Smooth muscle cell (in vitro differentiated cells): ENCODE data around the gene TMEM203. TPM values are rescaled to one million over a fixed set of nuclear protein-coding genes. Genes with fewer than 3 reads are reported as not detected.

Experiments used
- DNase-seq: peaks from one replicate; lab custom pipeline; 2025; ENCODE audit not compliant: unreplicated experiment; lab: John Stamatoyannopoulos, UW
- H2AFZ ChIP-seq: fragments of 200-600 bp; sonication (generic); 2 replicates; pipeline ENCODE4 v1.6.0; 2016; ENCODE audit warnings: antibody characterized with exemption, low read depth, mild to moderate bottlenecking
- H3F3A ChIP-seq: fragments of 200-600 bp; sonication (generic); 2 replicates; pipeline ENCODE4 v1.6.0; 2017; ENCODE audit warnings: antibody characterized with exemption, low read depth
- H3K27ac ChIP-seq: fragments of 200-600 bp; sonication (generic); 2 replicates; pipeline ENCODE4 v1.5.1; 2016; ENCODE audit warnings: low read depth, mild to moderate bottlenecking
- H3K27me3 ChIP-seq: fragments of 200-600 bp; sonication (generic); 2 replicates; pipeline ENCODE4 v1.6.1; 2016; ENCODE audit warnings: low read depth, mild to moderate bottlenecking
- H3K36me3 ChIP-seq: fragments of 200-600 bp; sonication (generic); 2 replicates; pipeline ENCODE4 v1.5.1; 2016; ENCODE audit warnings: low read depth
- H3K4me1 ChIP-seq: fragments of 200-600 bp; sonication (generic); 2 replicates; pipeline ENCODE4 v1.5.1; 2016; ENCODE audit warnings: low read depth
- H3K4me2 ChIP-seq: fragments of 200-600 bp; sonication (generic); 2 replicates; pipeline ENCODE4 v1.6.0; 2016; ENCODE audit warnings: mild to moderate bottlenecking
- H3K4me3 ChIP-seq: fragments of 200-600 bp; sonication (generic); 2 replicates; pipeline ENCODE4 v1.5.1; 2016; ENCODE audit warnings: mild to moderate bottlenecking
- H3K79me2 ChIP-seq: fragments of 200-600 bp; sonication (generic); 2 replicates; pipeline ENCODE4 v1.6.0; 2016; ENCODE audit warnings: low read depth, mild to moderate bottlenecking
- H3K9ac ChIP-seq: fragments of 200-600 bp; sonication (generic); 2 replicates; pipeline ENCODE4 v1.6.0; 2016; ENCODE audit warnings: low read depth
- H3K9me3 ChIP-seq: fragments of 200-600 bp; sonication (generic); replicated peaks from 2 replicates; pipeline ENCODE4 v1.5.1; 2016; ENCODE audit warnings: low read depth
- H4K20me1 ChIP-seq: fragments of 200-600 bp; sonication (generic); 2 replicates; pipeline ENCODE4 v1.6.0; 2016; ENCODE audit warnings: low read depth
- WGBS: methylation state at CpG from one replicate; pipeline ENCODE4 v1.1.7; 2016; ENCODE audit warnings: low lambda C conversion rate; 5-methylcytosine and 5-hydroxymethylcytosine counted together
- polyA plus RNA-seq: library from polyadenylated mRNA; unstranded; fragments of >200 nt; fragmentation: Nextera tagmentation; extraction: Ambion mirVana; gene quantifications from 2 replicates; pipeline ENCODE4 v1.2.1, GENCODE V29; 2016
- total RNA-seq: library from RNA; depleted of rRNA; stranded (reverse); fragments of >200 nt; gene quantifications from 2 replicates; pipeline ENCODE4 v1.2.3, GENCODE V29; 2014
- TF ChIP-seq, protein P1 (sequence below): fragments of 200-600 bp; sonication (generic); IDR thresholded peaks from 2 replicates; pipeline ENCODE4 v1.5.1; 2017; ENCODE audit warnings: borderline replicate concordance, mild to moderate bottlenecking, antibody characterized with exemption; ENCODE audit not compliant: insufficient read depth, poor library complexity, severe bottlenecking

The TMEM203 gene
- total and polyA plus RNA-seq, 2 experiments from 2014 or later = 31.0 to 55.1 TPM

DNA sequence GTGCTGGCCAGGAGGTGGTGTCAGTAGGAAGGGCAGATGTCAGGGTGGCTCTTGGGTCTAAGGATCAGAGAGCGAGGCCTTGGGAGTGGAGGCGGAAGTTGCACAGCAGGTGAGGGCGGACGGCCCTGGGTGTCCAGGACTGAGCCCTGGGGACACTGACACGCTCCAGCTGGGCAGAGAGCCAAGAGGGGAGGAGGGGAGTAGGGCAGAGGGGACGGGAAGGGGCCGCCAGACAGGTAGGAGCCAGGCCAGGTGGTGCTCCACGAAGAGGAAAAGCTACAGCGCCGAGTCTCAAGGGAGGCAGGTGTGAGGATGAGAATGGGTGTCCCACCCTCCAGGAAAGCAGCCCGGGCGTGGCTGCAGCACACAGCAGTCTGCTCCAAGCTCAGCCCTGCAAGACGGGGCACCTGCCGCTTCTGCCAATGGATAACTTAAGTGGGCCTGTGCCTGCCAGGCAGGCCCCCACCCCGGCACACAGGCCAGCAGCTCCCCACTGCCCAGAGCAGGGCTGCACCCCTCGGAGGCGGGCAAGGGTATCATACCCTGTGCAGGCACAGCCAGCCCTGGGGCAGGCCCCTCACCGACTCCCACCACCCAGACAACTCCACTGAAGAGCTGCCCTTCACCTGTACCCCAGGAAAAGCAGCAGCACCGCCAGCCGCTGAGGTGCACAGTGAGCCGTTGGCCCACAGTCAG, 9.8 kb downstream of the TMEM203 start:
- peaks cover 64% of the 10 kb centered on the region for H4K20me1 ChIP-seq
- no peak overlapping the region for H3K4me2 ChIP-seq
- H3K27me3 ChIP-seq = no peaks in the 10 kb centered on the region
- peaks cover 45% of the 10 kb centered on the region for H3K79me2 ChIP-seq
- H3K36me3 ChIP-seq = no peaks in the 10 kb centered on the region
- H3K27ac ChIP-seq = no peak overlapping the region
- WGBS = 94% methylated on average over 21 of the region's 21 CpGs
- DNase-seq = no peak
- TF ChIP-seq, protein P1, sequence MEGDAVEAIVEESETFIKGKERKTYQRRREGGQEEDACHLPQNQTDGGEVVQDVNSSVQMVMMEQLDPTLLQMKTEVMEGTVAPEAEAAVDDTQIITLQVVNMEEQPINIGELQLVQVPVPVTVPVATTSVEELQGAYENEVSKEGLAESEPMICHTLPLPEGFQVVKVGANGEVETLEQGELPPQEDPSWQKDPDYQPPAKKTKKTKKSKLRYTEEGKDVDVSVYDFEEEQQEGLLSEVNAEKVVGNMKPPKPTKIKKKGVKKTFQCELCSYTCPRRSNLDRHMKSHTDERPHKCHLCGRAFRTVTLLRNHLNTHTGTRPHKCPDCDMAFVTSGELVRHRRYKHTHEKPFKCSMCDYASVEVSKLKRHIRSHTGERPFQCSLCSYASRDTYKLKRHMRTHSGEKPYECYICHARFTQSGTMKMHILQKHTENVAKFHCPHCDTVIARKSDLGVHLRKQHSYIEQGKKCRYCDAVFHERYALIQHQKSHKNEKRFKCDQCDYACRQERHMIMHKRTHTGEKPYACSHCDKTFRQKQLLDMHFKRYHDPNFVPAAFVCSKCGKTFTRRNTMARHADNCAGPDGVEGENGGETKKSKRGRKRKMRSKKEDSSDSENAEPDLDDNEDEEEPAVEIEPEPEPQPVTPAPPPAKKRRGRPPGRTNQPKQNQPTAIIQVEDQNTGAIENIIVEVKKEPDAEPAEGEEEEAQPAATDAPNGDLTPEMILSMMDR = no peak
- no peak overlapping the region for H3K9ac ChIP-seq
- peaks cover 15% of the 10 kb centered on the region for H3K4me1 ChIP-seq
- no peaks in the 10 kb centered on the region for H3K9me3 ChIP-seq
- H3F3A ChIP-seq = no peaks in the 10 kb centered on the region
- H2AFZ ChIP-seq = no peak overlapping the region
- no peak overlapping the region for H3K4me3 ChIP-seq

DNA sequence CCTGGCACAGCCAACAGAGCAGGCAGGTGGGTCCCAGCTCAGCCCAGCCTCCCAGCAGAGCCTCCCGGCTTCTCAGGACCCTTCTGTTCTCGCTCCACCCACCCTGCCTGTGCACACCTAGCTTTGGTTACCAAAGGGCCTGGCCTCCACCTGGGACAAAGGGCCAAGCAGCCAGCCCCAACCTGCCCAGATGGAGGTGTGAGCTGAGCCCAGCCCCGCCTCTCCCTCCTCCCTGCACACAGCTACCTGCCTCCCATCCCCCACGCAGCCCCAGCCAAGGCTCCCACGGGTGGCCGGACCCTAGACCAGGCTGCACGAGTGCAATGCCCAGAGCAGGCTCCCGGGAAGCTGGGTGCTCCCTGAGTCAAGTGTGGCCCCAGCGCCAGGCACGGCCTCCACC, 10.5 kb downstream of the TMEM203 start:
- Histone ChIP-seq H3K27ac (no peak overlapping the region), H3K79me2 (peaks cover 52% of the 10 kb centered on the region), H3K9me3 (no peaks in the 10 kb centered on the region), H2AFZ (no peak overlapping the region), H3K9ac (no peak overlapping the region), H3K4me3 (no peak overlapping the region), H3F3A (peaks cover 5% of the 10 kb centered on the region), H3K4me1 (peaks cover 15% of the 10 kb centered on the region), H4K20me1 (peaks cover 66% of the 10 kb centered on the region), H3K27me3 (no peaks in the 10 kb centered on the region), H3K36me3 (no peaks in the 10 kb centered on the region), H3K4me2 (no peak overlapping the region)
- TF ChIP-seq, protein P1 = no peak
- WGBS = 97% methylated on average over 8 of the region's 10 CpGs
- DNase-seq = no peak

DNA sequence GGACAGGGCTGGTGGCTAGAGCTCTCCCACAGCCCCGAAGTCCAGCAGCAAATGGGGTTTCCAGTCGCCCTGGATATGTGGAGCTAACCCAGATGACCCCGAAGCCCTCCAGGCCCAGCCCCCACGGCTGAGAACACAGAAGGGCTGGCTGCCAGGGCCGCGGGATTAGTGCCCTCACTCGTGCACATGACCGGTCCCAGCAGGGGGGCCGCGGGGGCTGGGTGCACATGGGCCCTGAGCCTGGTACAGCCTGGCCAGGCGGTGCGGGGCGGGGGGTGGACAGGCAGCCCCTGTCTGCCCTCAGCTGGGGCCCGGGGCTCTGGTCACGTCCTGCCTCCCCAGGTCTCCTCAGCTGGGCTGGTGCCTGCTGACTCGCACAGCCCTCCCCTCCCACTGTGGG, 11.1 kb downstream of the TMEM203 start:
- Histone ChIP-seq H3K36me3 (no peaks in the 10 kb centered on the region), H3K79me2 (peaks cover 52% of the 10 kb centered on the region), H3K4me2 (no peak overlapping the region), H3K27me3 (no peaks in the 10 kb centered on the region), H3K4me3 (no peak overlapping the region), H2AFZ (no peak overlapping the region), H4K20me1 (peaks cover 67% of the 10 kb centered on the region), H3K4me1 (peaks cover 15% of the 10 kb centered on the region), H3K9ac (no peak overlapping the region), H3F3A (peaks cover 10% of the 10 kb centered on the region), H3K27ac (no peak overlapping the region), H3K9me3 (no peaks in the 10 kb centered on the region)
- WGBS = 92% methylated on average over 15 of the region's 16 CpGs
- TF ChIP-seq, protein P1 = no peak
- DNase-seq = no peak

DNA sequence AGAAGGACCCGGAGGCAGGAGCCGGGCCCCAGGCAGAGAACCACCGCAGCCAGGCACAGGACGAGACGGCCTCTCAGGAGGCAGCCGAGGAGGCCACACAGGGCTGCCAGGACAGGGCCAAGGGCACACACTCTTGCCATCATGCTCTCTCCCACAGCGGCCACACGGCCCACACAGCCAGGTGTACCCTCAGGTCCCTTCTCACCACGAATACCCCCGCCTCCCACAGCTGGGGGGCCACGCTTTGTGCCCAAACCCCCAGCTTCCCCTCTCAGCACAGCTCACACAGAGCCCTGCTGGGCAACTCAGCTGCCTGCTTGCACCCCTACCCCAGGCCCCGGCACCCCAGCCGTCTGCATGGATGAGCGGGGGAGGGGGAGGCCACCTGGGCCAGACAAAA, 11.7 kb downstream of the TMEM203 start:
- H4K20me1 ChIP-seq = peaks cover 63% of the 10 kb centered on the region
- no peak overlapping the region for H3K4me3 ChIP-seq

More for the DNA sequence above, 11.7 kb downstream of the TMEM203 start:
- TF ChIP-seq, protein P1 = no peak
- Histone ChIP-seq H3F3A (peaks cover 12% of the 10 kb centered on the region), H3K9me3 (no peaks in the 10 kb centered on the region), H3K9ac (no peak overlapping the region), H3K79me2 (peaks cover 49% of the 10 kb centered on the region), H3K4me1 (peaks cover 11% of the 10 kb centered on the region), H3K36me3 (no peaks in the 10 kb centered on the region), H3K4me2 (no peak overlapping the region), H3K27me3 (no peaks in the 10 kb centered on the region), H3K27ac (no peak overlapping the region), H2AFZ (no peak overlapping the region)
- WGBS = 92% methylated on average over 14 of the region's 14 CpGs
- DNase-seq = no peak
